Left lung (tissue), 10 donors: ENCODE measurements around the gene PLEKHO2. TPM values are rescaled to one million over a fixed set of nuclear protein-coding genes. Genes with fewer than 3 reads are reported as not detected.
A peak's percentile ranks its signal among the peaks of the same experiment; 100 is the strongest.

Source experiments
- ATAC-seq: fragments of 200-7000 bp; cut with Tn5 transposase; one replicate; pipeline ENCODE4 v1.9.1; 2020; ENCODE audit warnings: moderate library complexity
- DNase-seq, 4 donors: peaks; one replicate each; pipeline ENCODE4 v3.0.0-alpha.2; 2013 to 2020
- H3K27ac ChIP-seq, 2 donors: fragments of 200-600 bp; sonication (generic) in 1 of 2; one replicate each; pipeline versions ENCODE4 v1.5.0 to v1.8.0; 2020 to 2021
- H3K27me3 ChIP-seq, 2 donors: fragments of 200-600 bp; sonication (generic) in 1 of 2; one replicate each; pipeline versions ENCODE4 v1.5.0 to v1.8.0; 2020 to 2021
- H3K36me3 ChIP-seq, 2 donors: fragments of 200-600 bp; sonication (generic) in 1 of 2; one replicate each; pipeline versions ENCODE4 v1.5.0 to v1.8.0; 2020 to 2021
- H3K4me1 ChIP-seq, 2 donors: fragments of 200-600 bp; one replicate each; pipeline ENCODE4 v1.8.0; 2021
- H3K4me3 ChIP-seq, 2 donors: fragments of 200-600 bp; sonication (generic) in 1 of 2; one replicate each; pipeline versions ENCODE4 v1.5.0 to v1.8.0; 2020 to 2021; ENCODE audit warnings: mild to moderate bottlenecking in 1 of 2
- H3K9me3 ChIP-seq, 2 donors: fragments of 200-600 bp; sonication (generic) in 1 of 2; one replicate each; pipeline versions ENCODE4 v1.5.0 to v1.8.0; 2020 to 2021
- CTCF ChIP-seq, 2 donors: fragments of 200-600 bp; sonication (generic) in 1 of 2; IDR thresholded peaks; one replicate each; pipeline versions ENCODE4 v1.5.0 to v1.8.0; 2021; ENCODE audit warnings: antibody characterized with exemption in 2 of 2
- intact Hi-C, 2 donors: fragments of 100-400 bp; cut with DNase I; formaldehyde crosslinking; loops; one replicate each; pipeline versions ENCODE4 v1.11.2 to v1.14.2; 2022
- polyA plus RNA-seq, 6 donors: library from polyadenylated mRNA; unstranded; fragments of 120-200 nt; gene quantifications; one replicate each; pipeline ENCODE4 v1.2.1, GENCODE V29; 2013; ENCODE audit not compliant: insufficient read length in 6 of 6
- total RNA-seq, 2 donors: library from RNA; stranded (reverse); fragmentation: NEBNext Ultra II Directional; extraction: Animal tissue kit (Norgen Biotek cat#: 25700); gene quantifications; one replicate each; pipeline ENCODE4 v1.2.1, GENCODE V29; 2021
- donor health status: DM: no; HTN: yes; CAD: no.
- donor health status: DM: no; HTN: no; CAD: no.

PLEKHO2 gene
- total and polyA plus RNA-seq, 8 donors = 22.0 to 91.8 (median 26.7) TPM

GRCh38 chr15:64865126-64865997 lies 23.6 kb downstream of the PLEKHO2 start:
- peak overlapping the region in 1 of 2 donors; percentile 45 for H3K27ac ChIP-seq
- peaks cover 0 to 82% of the 10 kb centered on the region in 2 donors for H3K4me1 ChIP-seq
- no peaks in the 10 kb centered on the region for H3K9me3 ChIP-seq
- ATAC-seq (no peak), DNase-seq (no peak)
- H3K27me3 ChIP-seq = no peaks in the 10 kb centered on the region
- intact Hi-C loops = no loop called here
- no peak overlapping the region for H3K4me3 ChIP-seq
- peaks cover 0 to 82% of the 10 kb centered on the region in 2 donors for H3K36me3 ChIP-seq
- no peak for TF ChIP-seq CTCF (IDR thresholded peaks at IDR 0.05)

GRCh38 chr15:64865998-64866520 lies 24.3 kb downstream of the PLEKHO2 start:
- H3K36me3 ChIP-seq = peaks cover 0 to 75% of the 10 kb centered on the region in 2 donors
- ATAC-seq = peak; percentile 6

GRCh38 chr15:64869501-64869900 lies 27.8 kb downstream of the PLEKHO2 start:
- intact Hi-C loops = no loop called here
- Histone ChIP-seq H3K4me1 (peaks cover 14 to 92% of the 10 kb centered on the region in 2 donors), H3K9me3 (no peaks in the 10 kb centered on the region), H3K27me3 (no peaks in the 10 kb centered on the region), H3K4me3 (no peak overlapping the region), H3K27ac (peak overlapping the region in 1 of 2 donors; percentile 79), H3K36me3 (peaks cover 0 to 45% of the 10 kb centered on the region in 2 donors)
- ATAC-seq (no peak), DNase-seq (no peak)
- TF ChIP-seq CTCF (IDR thresholded peaks at IDR 0.05) = no peak

More at GRCh38 chr15:64865998-64866520, 24.3 kb downstream of the PLEKHO2 start:
- Histone ChIP-seq H3K4me1 (peaks cover 0 to 80% of the 10 kb centered on the region in 2 donors), H3K27ac (peak overlapping the region in 1 of 2 donors; percentile 37), H3K9me3 (no peaks in the 10 kb centered on the region), H3K27me3 (no peaks in the 10 kb centered on the region), H3K4me3 (no peak overlapping the region)
- no peak for DNase-seq
- TF ChIP-seq CTCF (IDR thresholded peaks at IDR 0.05) = no peak
- intact Hi-C loops = no loop called here

GRCh38 chr15:64870353-64870752 lies 28.6 kb downstream of the PLEKHO2 start:
- Histone ChIP-seq H3K27ac (peak overlapping the region; percentile 33 to 79), H3K36me3 (peaks cover 0 to 37% of the 10 kb centered on the region in 2 donors), H3K9me3 (no peaks in the 10 kb centered on the region), H3K4me1 (peaks cover 14 to 91% of the 10 kb centered on the region in 2 donors), H3K27me3 (no peaks in the 10 kb centered on the region), H3K4me3 (no peak overlapping the region)
- DNase-seq (no peak), ATAC-seq (no peak)
- TF ChIP-seq CTCF (IDR thresholded peaks at IDR 0.05) = no peak
- intact Hi-C loops = no loop called here

GRCh38 chr15:64875641-64876223 lies 34.0 kb downstream of the PLEKHO2 start:
- Histone ChIP-seq H3K27me3 (no peaks in the 10 kb centered on the region), H3K4me1 (peaks cover 28 to 91% of the 10 kb centered on the region in 2 donors), H3K27ac (peak overlapping the region in 1 of 2 donors; percentile 81), H3K36me3 (no peaks in the 10 kb centered on the region), H3K9me3 (no peaks in the 10 kb centered on the region), H3K4me3 (no peak overlapping the region)
- DNase-seq (no peak), ATAC-seq (no peak)
- TF ChIP-seq CTCF (IDR thresholded peaks at IDR 0.05) = no peak
- intact Hi-C loops = no loop called here
